SW 1271 (cell line): ENCODE results near the gene PCED1A.
"Not testable (repeated sequence)": the region's sequence is repeated elsewhere in the genome, so short reads cannot be mapped to it uniquely, and the experiment has no call there.

Source experiments
- DNase-seq, 2 experiments: peaks; one replicate each; lab custom pipeline; 2025; lab: John Stamatoyannopoulos, UW

Gene PCED1A

GRCh38 chr20:2826655-2827054 is 13.8 kb downstream of the PCED1A start:
- no peak for DNase-seq

GRCh38 chr20:2825761-2826160 is 14.7 kb downstream of the PCED1A start:
- DNase-seq = no peak

- no peak for DNase-seq
Measured at GRCh38 chr20:2822073-2822472, 18.4 kb downstream of the PCED1A start.

GRCh38 chr20:2820896-2821869 is 19.3 kb downstream of the PCED1A start:
- no peak for DNase-seq

GRCh38 chr20:2820084-2820895 is 20.2 kb downstream of the PCED1A start:
- no peak for DNase-seq

- no peak for DNase-seq
Measured at GRCh38 chr20:2817891-2818595, 22.4 kb downstream of the PCED1A start.

GRCh38 chr20:2817341-2817726 is 23.1 kb downstream of the PCED1A start:
- no peak for DNase-seq

GRCh38 chr20:2816583-2817340 is 23.7 kb downstream of the PCED1A start:
- no peak for DNase-seq

- DNase-seq = no peak
Measured at GRCh38 chr20:2816030-2816582, 24.3 kb downstream of the PCED1A start, which contains the start of gene TMEM239. Gene TMEM239 (plus strand): TSS chr20:2816364. CDS start chr20:2816555, 191 bp downstream.

- no peak for DNase-seq
Measured at GRCh38 chr20:2815242-2815900, 25.1 kb downstream of the PCED1A start.

- DNase-seq = peak; percentile 73 to 88
Measured at GRCh38 chr20:2814587-2815051, 25.8 kb downstream of the PCED1A start, which contains the start of gene C20orf141. Gene C20orf141 (plus strand): TSS chr20:2814987. CDS start chr20:2815185, 198 bp downstream.

GRCh38 chr20:2814076-2814475 is 26.4 kb downstream of the PCED1A start:
- no peak for DNase-seq

- DNase-seq = no peak
Measured at GRCh38 chr20:2812189-2812588, 28.3 kb downstream of the PCED1A start.

- DNase-seq = no peak
Measured at GRCh38 chr20:2809690-2810089, 30.8 kb downstream of the PCED1A start.

GRCh38 chr20:2807929-2808328 is 32.5 kb downstream of the PCED1A start:
- not testable (repeated sequence) for DNase-seq

- no peak for DNase-seq
Measured at GRCh38 chr20:2807019-2807418, 33.4 kb downstream of the PCED1A start.

GRCh38 chr20:2806351-2806701 is 34.1 kb downstream of the PCED1A start:
- DNase-seq = no peak

- no peak for DNase-seq
Measured at GRCh38 chr20:2805689-2806350, 34.6 kb downstream of the PCED1A start.

- no peak for DNase-seq
Measured at GRCh38 chr20:2804852-2805688, 35.4 kb downstream of the PCED1A start.
